GM12878 (cell line): ENCODE results near the gene SNCAIP. TPM values are rescaled to one million over a fixed set of nuclear protein-coding genes. Genes with fewer than 3 reads are reported as not detected.
"Not testable (repeated sequence)": the region's sequence is repeated elsewhere in the genome, so short reads cannot be mapped to it uniquely, and the experiment has no call there.

Experiments used
- ATAC-seq: fragments of 200-7000 bp; cut with Tn5 transposase; 3 replicates; pipeline ENCODE4 v1.9.1; 2020; ENCODE audit warnings: mild to moderate bottlenecking, moderate library complexity
- BruUV-seq: library from RNA; stranded (reverse); fragments of 400-500 nt; replicated peaks from 2 replicates; lab custom pipeline; 2021; lab: Mats Ljungman, UMichigan
- CTCF ChIA-PET: fragments of 300-600 bp; sonication (Branson Sonifier 250); formaldehyde crosslinking; extraction: SDS; loops from one replicate; lab custom pipeline; 2021; ENCODE audit warnings: inconsistent platforms; lab: Yijun Ruan, JAX
- POLR2A ChIA-PET: fragments of 350-600 bp; formaldehyde crosslinking; extraction: SDS; loops from one replicate; lab custom pipeline; 2021; ENCODE audit warnings: inconsistent platforms; lab: Charles Lee
- RAD21 ChIA-PET: fragments of 300-600 bp; sonication (Branson Sonifier 250); formaldehyde crosslinking; loops from one replicate; lab custom pipeline; 2023; ENCODE audit warnings: antibody characterized with exemption; ENCODE audit not compliant: unreplicated experiment; lab: Charles Lee
- SMC1A ChIA-PET: fragments of 300-600 bp; sonication (Branson Sonifier 250); formaldehyde crosslinking; loops from one replicate; lab custom pipeline; 2023; ENCODE audit not compliant: unreplicated experiment, uncharacterized antibody; lab: Charles Lee
- DNase-seq: peaks from one replicate; pipeline ENCODE4 v3.0.0-alpha.2; 2011; ENCODE audit warnings: low read depth, low spot score
- FAIRE-seq: peaks from 3 replicates; lab custom pipeline; 2011; peaks lifted over from hg19 to GRCh38; lab: Jason Lieb, UNC
- H2AFZ ChIP-seq: 2 replicates; pipeline ENCODE4 v1.6.0; 2011; ENCODE audit warnings: low read depth, low read length, control low read depth; ENCODE audit not compliant: control insufficient read depth
- H3K27ac ChIP-seq: 2 replicates; pipeline ENCODE4 v1.5.1; 2011; ENCODE audit warnings: control low read depth; ENCODE audit not compliant: control insufficient read depth, insufficient read depth
- H3K27me3 ChIP-seq, 2 experiments: replicated peaks in 1 of 2; 2 replicates each; pipeline versions ENCODE4 v1.6.0 to v1.6.1; 2011; ENCODE audit warnings: low read length in 1 of 2; ENCODE audit not compliant: control insufficient read depth in 2 of 2, insufficient read depth in 2 of 2
- H3K36me3 ChIP-seq, 2 experiments: 2 replicates each; pipeline ENCODE4 v1.5.1; 2011; ENCODE audit warnings: low read length in 1 of 2; ENCODE audit not compliant: control insufficient read depth in 2 of 2, insufficient read depth in 2 of 2
- H3K4me1 ChIP-seq: 2 replicates; pipeline ENCODE4 v1.6.1; 2011; ENCODE audit warnings: mild to moderate bottlenecking, low read length, moderate library complexity, mixed read lengths; ENCODE audit not compliant: control insufficient read depth, insufficient read depth
- H3K4me2 ChIP-seq: 2 replicates; pipeline ENCODE4 v1.6.0; 2011; ENCODE audit warnings: control low read depth; ENCODE audit not compliant: control insufficient read depth, insufficient read depth
- H3K4me3 ChIP-seq: fragments of 200-600 bp; sonication (generic); 2 replicates; pipeline ENCODE4 v1.5.1; 2016
- H3K79me2 ChIP-seq: 2 replicates; pipeline ENCODE4 v1.6.0; 2011; ENCODE audit warnings: low read length; ENCODE audit not compliant: control insufficient read depth, insufficient read depth
- H3K9ac ChIP-seq: 2 replicates; pipeline ENCODE4 v1.8.0; 2011; ENCODE audit warnings: low read length, control low read depth, mixed read lengths; ENCODE audit not compliant: control insufficient read depth, insufficient read depth
- H3K9me3 ChIP-seq: replicated peaks from 3 replicates; pipeline ENCODE4 v1.5.1; 2011; ENCODE audit warnings: mild to moderate bottlenecking, low read length; ENCODE audit not compliant: control insufficient read depth, insufficient read depth
- H4K20me1 ChIP-seq: 2 replicates; pipeline ENCODE4 v1.6.0; 2011; ENCODE audit not compliant: control insufficient read depth, insufficient read depth
- BCL3 ChIP-seq: IDR thresholded peaks from 2 replicates; pipeline ENCODE4 v1.6.1; 2011; ENCODE audit warnings: borderline replicate concordance, low read depth, mild to moderate bottlenecking, moderate library complexity, low read length; ENCODE audit not compliant: insufficient read depth, poor library complexity, severe bottlenecking
- HDGF ChIP-seq: fragments of 450-650 bp; IDR thresholded peaks from 2 replicates; pipeline ENCODE4 v1.6.1; 2016; ENCODE audit warnings: antibody characterized with exemption
- LARP7 ChIP-seq: fragments of 450-650 bp; IDR thresholded peaks from 2 replicates; pipeline ENCODE4 v1.6.1; 2017; ENCODE audit warnings: mild to moderate bottlenecking
- MLLT1 ChIP-seq: fragments of 450-650 bp; IDR thresholded peaks from 2 replicates; pipeline ENCODE4 v1.6.1; 2016; ENCODE audit warnings: mild to moderate bottlenecking
- NBN ChIP-seq: fragments of 450-650 bp; IDR thresholded peaks from 2 replicates; pipeline ENCODE4 v1.6.1; 2016
- NRF1 ChIP-seq: conservative IDR thresholded peaks from 2 replicates; pipeline ENCODE4 v1.6.1; 2011; ENCODE audit warnings: mild to moderate bottlenecking, low read depth, low read length, improper control_type of control experiment
- RFX5 ChIP-seq: IDR thresholded peaks from 2 replicates; pipeline ENCODE4 v1.6.1; 2011; ENCODE audit warnings: low read depth, low read length, improper control_type of control experiment
- SKIL ChIP-seq: fragments of 450-650 bp; IDR thresholded peaks from 2 replicates; pipeline ENCODE4 v1.6.1; 2017; ENCODE audit warnings: mild to moderate bottlenecking, low read depth, inconsistent platforms; ENCODE audit not compliant: poor library complexity, severe bottlenecking
- STAT3 ChIP-seq: IDR thresholded peaks from 2 replicates; pipeline ENCODE4 v1.6.1; 2011; ENCODE audit warnings: low read depth, low read length, improper control_type of control experiment
- SUZ12 ChIP-seq: fragments of 200-600 bp; sonication (generic); IDR thresholded peaks from one replicate; pipeline ENCODE4 v1.6.1; 2018; ENCODE audit warnings: antibody characterized with exemption, mild to moderate bottlenecking; ENCODE audit not compliant: unreplicated experiment
- YBX1 ChIP-seq: fragments of 450-650 bp; IDR thresholded peaks from 2 replicates; pipeline ENCODE4 v1.6.1; 2016; ENCODE audit warnings: antibody characterized with exemption
- WGBS: methylation state at CpG from one replicate; pipeline ENCODE4 v1.1.6; 2016; ENCODE audit warnings: low lambda C conversion rate; ENCODE audit not compliant: insufficient replicate concordance, insufficient coverage; ENCODE audit errors: missing lambda C conversion rate; 5-methylcytosine and 5-hydroxymethylcytosine counted together
- in situ Hi-C: fragments of 300-500 bp; cut with MboI; formaldehyde crosslinking; loops from 9 replicates; pipeline ENCODE4 v1.14.3; 2018; ENCODE audit warnings: mixed read lengths
- intact Hi-C: fragments of 100-400 bp; cut with micrococcal nuclease; formaldehyde crosslinking; loops from one replicate; pipeline ENCODE4 v1.14.2; 2022; ENCODE audit not compliant: unreplicated experiment
- polyA plus RNA-seq, 11 experiments: library from polyadenylated mRNA; depleted of rRNA in 4 of 11; unstranded in 6 of 11; stranded (reverse) in 5 of 11; fragments of >200 nt; fragmentation: Nextera tagmentation in 4 of 11; fragmentation: Illumina TruSeq in 1 of 11; extraction: Ambion mirVana in 4 of 11; extraction: Trizol in 1 of 11; gene quantifications; 1 replicate in 1 of 11; 2 replicates in 10 of 11; pipeline versions ENCODE4 v1.2.1 to v1.2.3, GENCODE V29; 2011 to 2016; ENCODE audit warnings: inconsistent platforms in 2 of 11, missing spikeins in 2 of 11, low read depth in 1 of 11
- total RNA-seq, 4 experiments: library from RNA; depleted of rRNA in 3 of 4; stranded (reverse); fragments of >200 nt in 3 of 4; fragmentation: Illumina TruSeq in 1 of 4; extraction: Trizol in 1 of 4; gene quantifications; 2 replicates each; pipeline versions ENCODE4 v1.2.1 to v1.2.3, GENCODE V29; 2013 to 2021

The SNCAIP gene
- total and polyA plus RNA-seq, 10 of the 15 experiments (the other 5 are each of a cell fraction or from before 2014, with no cell fraction given): 0.03 to 0.62 (median 0.16) TPM; not detected in 1

- TF ChIP-seq RFX5: no peak
Measured at GRCh38 chr5:122377026-122377425, 65.0 kb downstream of the SNCAIP start (continued).

- H3K4me3 ChIP-seq, H3K9me3 ChIP-seq, H3K27ac ChIP-seq, FAIRE-seq, in situ Hi-C loops, H2AFZ ChIP-seq, RAD21 ChIA-PET, H3K9ac ChIP-seq, H3K4me1 ChIP-seq, H3K36me3 ChIP-seq, H3K4me2 ChIP-seq, CTCF ChIA-PET, ATAC-seq, H4K20me1 ChIP-seq, intact Hi-C loops, H3K27me3 ChIP-seq, SMC1A ChIA-PET, DNase-seq, H3K79me2 ChIP-seq, BruUV-seq: not testable (repeated sequence)
- POLR2A ChIA-PET: interaction anchor here (0.6 kb wide), 1 partner anchor 255 kb away, joined by 3 read pairs; no protein-coding TSS in a partner anchor
- 65% methylated on average over 16 of the region's 16 CpGs for WGBS
Measured at GRCh38 chr5:122382938-122383337, 70.9 kb downstream of the SNCAIP start.

- H3K27me3 ChIP-seq: peaks cover 0 to 2% of the 10 kb centered on the region in 2 experiments; a peak in 2 of 4 replicates
- FAIRE-seq: no peak
- CTCF ChIA-PET: no interaction called here
- H2AFZ ChIP-seq: no peak overlapping the region
- no TSS peak for BruUV-seq
- H4K20me1 ChIP-seq: no peaks in the 10 kb centered on the region
- in situ Hi-C loops (no loop called here), intact Hi-C loops (no loop called here)
- no peak overlapping the region for H3K27ac ChIP-seq
- no peaks in the 10 kb centered on the region for H3K79me2 ChIP-seq
- WGBS: 27% methylated on average over 5 of the region's 5 CpGs
- no peak overlapping the region for H3K9ac ChIP-seq
- no peak overlapping the region for H3K4me3 ChIP-seq
- DNase-seq: no peak
- H3K4me2 ChIP-seq: no peak overlapping the region
- H3K4me1 ChIP-seq: no peaks in the 10 kb centered on the region
- H3K9me3 ChIP-seq: no peaks in the 10 kb centered on the region
- ATAC-seq: no peak
- SMC1A ChIA-PET: no interaction called here
- RAD21 ChIA-PET: interaction anchor here (0.9 kb wide), 1 partner anchor 124 kb away, joined by 3 read pairs; no protein-coding TSS in a partner anchor
- no peaks in the 10 kb centered on the region for H3K36me3 ChIP-seq
- POLR2A ChIA-PET: no interaction called here
- no peak for TF ChIP-seq SKIL
- no peak for TF ChIP-seq NRF1
- no peak for TF ChIP-seq SUZ12
- no peak for TF ChIP-seq YBX1
- TF ChIP-seq MLLT1: no peak
- no peak for TF ChIP-seq LARP7
- TF ChIP-seq STAT3: no peak
- TF ChIP-seq BCL3: no peak
- no peak for TF ChIP-seq HDGF
- TF ChIP-seq NBN: no peak
Measured at GRCh38 chr5:122384739-122385235, 72.8 kb downstream of the SNCAIP start.
